Measurements from ENCODE around the gene CCDC78. TPM values are rescaled to one million over a fixed set of nuclear protein-coding genes. Genes with fewer than 3 reads are reported as not detected.

The CCDC78 gene
- total RNA-seq, 2 experiments from 2014 or later, result 4.6 to 5.7 TPM

DNA sequence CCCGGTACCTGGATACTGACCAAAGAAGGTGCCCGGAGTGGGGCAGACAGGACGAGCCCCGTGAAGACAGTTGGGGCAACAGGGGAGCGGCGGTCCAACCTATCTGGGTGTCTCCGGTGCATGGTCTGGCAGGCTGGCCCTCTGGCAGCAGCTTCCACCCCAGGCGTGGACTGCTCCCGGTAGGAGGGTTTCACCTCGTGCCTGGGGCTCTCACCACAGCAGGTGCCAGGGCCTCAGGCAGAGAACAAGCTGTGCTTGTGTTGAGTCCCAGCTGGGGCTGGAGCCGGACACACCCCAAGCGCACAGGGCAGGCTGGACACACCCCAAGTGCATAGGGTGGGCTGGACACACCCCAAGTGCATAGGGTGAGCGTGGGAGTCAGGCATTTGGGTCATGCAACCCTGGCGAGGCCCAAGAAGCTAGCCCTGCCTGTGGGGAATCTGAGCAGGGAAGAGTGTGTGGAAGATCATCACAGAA lies 19.1 kb downstream of the CCDC78 start:
- no peaks in the 10 kb centered on the region for H3K9me3 Mint-ChIP-seq
- no peaks in the 10 kb centered on the region for H3K36me3 Mint-ChIP-seq (ENCODE audit: low read depth)
- POLR2A ChIA-PET, result interaction anchor here (0.8 to 1.2 kb wide), 4 partner anchors 13 to 334 kb away, joined by 3 to 4 read pairs (median 3); no protein-coding TSS in a partner anchor
- no peaks in the 10 kb centered on the region for H3K4me1 Mint-ChIP-seq (ENCODE audit: low read depth)
- H3K27ac Mint-ChIP-seq, result no peak overlapping the region
- no peak overlapping the region for H3K4me3 Mint-ChIP-seq
- TF ChIP-seq, protein P1, sequence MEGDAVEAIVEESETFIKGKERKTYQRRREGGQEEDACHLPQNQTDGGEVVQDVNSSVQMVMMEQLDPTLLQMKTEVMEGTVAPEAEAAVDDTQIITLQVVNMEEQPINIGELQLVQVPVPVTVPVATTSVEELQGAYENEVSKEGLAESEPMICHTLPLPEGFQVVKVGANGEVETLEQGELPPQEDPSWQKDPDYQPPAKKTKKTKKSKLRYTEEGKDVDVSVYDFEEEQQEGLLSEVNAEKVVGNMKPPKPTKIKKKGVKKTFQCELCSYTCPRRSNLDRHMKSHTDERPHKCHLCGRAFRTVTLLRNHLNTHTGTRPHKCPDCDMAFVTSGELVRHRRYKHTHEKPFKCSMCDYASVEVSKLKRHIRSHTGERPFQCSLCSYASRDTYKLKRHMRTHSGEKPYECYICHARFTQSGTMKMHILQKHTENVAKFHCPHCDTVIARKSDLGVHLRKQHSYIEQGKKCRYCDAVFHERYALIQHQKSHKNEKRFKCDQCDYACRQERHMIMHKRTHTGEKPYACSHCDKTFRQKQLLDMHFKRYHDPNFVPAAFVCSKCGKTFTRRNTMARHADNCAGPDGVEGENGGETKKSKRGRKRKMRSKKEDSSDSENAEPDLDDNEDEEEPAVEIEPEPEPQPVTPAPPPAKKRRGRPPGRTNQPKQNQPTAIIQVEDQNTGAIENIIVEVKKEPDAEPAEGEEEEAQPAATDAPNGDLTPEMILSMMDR (IDR thresholded peaks at IDR 0.05), result no peak
- ATAC-seq (no peak), DNase-seq (no peak)
- intact Hi-C loops (cut with micrococcal nuclease), result no loop called here
- CTCF ChIA-PET, result interaction anchor here (1.0 to 11.9 kb wide), 5 partner anchors 9 to 396 kb away, joined by 3 to 207 read pairs (median 4); partner anchors contain the start of genes ANTKMT, CCDC78 and HAGHL
- H3K27me3 Mint-ChIP-seq, result peaks cover 54% of the 10 kb centered on the region

GRCh38 chr16:706189-707061 lies 19.8 kb downstream of the CCDC78 start:
- no peak overlapping the region for H3K27ac Mint-ChIP-seq
- POLR2A ChIA-PET, result interaction anchor here (0.8 to 1.2 kb wide), 4 partner anchors 14 to 335 kb away, joined by 3 to 4 read pairs (median 3); no protein-coding TSS in a partner anchor
- TF ChIP-seq, protein P1 (IDR thresholded peaks at IDR 0.05), result no peak
- no peak overlapping the region for H3K4me3 Mint-ChIP-seq
- CTCF ChIA-PET, result interaction anchor here (1.3 to 11.9 kb wide), 3 partner anchors 23 to 397 kb away, joined by 3 to 207 read pairs (median 4); partner anchors contain the start of genes ANTKMT, CCDC78 and HAGHL
- intact Hi-C loops (cut with micrococcal nuclease), result no loop called here
- H3K36me3 Mint-ChIP-seq (ENCODE audit: low read depth), result no peaks in the 10 kb centered on the region
- peaks cover 57% of the 10 kb centered on the region for H3K27me3 Mint-ChIP-seq
- ATAC-seq (no peak), DNase-seq (no peak)
- H3K9me3 Mint-ChIP-seq, result no peaks in the 10 kb centered on the region
- H3K4me1 Mint-ChIP-seq (ENCODE audit: low read depth), result no peaks in the 10 kb centered on the region

DNA sequence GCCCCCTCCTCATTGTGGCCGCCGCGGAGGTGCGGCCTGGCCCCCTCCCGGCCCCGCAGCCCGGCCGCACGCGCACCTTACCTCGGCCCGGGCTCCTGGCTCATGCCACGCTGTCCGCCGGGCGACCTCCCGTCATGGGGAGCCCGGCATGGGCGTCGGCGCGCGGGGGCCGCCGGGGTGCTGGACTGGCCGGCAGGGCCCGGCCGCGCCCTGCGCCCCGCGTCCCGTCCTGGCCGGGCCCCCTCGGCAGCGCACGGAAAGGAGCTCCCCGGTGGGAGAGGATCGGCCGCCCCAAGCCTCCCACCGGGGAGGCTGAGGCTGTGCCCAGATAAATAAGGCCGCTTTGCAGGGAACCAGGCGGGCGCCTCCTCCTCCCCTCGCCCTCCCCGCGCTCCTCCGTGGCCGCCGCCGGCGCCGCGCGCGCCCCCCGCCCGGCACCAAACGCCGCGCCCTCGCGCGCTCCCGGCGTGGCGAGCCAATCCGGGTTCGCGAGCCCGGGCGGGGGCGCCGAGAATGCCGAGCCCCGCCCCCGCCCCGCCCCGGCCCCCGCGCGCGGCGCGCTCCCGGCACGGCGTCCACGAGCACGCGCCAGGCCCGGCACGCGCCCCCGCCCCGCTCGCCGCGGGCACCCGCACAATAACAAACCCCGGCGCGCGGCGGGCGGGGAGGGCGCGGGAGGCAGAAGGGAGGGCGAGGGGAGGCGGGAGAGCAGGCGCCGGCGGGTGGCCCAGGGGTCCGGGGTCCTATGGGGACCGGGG lies 20.6 kb downstream of the CCDC78 start, which contains the start of gene FBXL16:
Gene FBXL16 (minus strand): TSS at position 371 of the 758 bp plus-strand sequence. CDS start 8,396 bp downstream, outside the sequence.
- intact Hi-C loops (cut with micrococcal nuclease), result no loop called here
- ChIA-PET POLR2A (no interaction called here), CTCF (no interaction called here)
- DNase-seq (no peak), ATAC-seq (no peak)
- no peak within 1 kb of the TSS for H3K4me3 Mint-ChIP-seq
- H3K27me3 Mint-ChIP-seq, result peaks cover 60% of the 10 kb centered on the region
- no peaks in the 10 kb centered on the region for H3K9me3 Mint-ChIP-seq
- H3K36me3 Mint-ChIP-seq (ENCODE audit: low read depth), result no peaks in the 10 kb centered on the region
- no peak within 1 kb of the TSS for H3K27ac Mint-ChIP-seq
- H3K4me1 Mint-ChIP-seq (ENCODE audit: low read depth), result peaks cover 2% of the 10 kb centered on the region
- TF ChIP-seq, protein P1 (IDR thresholded peaks at IDR 0.05), result no peak

GRCh38 chr16:704552-705380 lies 21.5 kb downstream of the CCDC78 start:
- H3K27ac Mint-ChIP-seq, result no peak overlapping the region
- no peak for DNase-seq
- H3K9me3 Mint-ChIP-seq, result no peaks in the 10 kb centered on the region
- ATAC-seq, result no peak
- ChIA-PET POLR2A (interaction anchor here (1.0 to 1.2 kb wide), 2 partner anchors 9 to 98 kb away, joined by 3 to 5 read pairs; no protein-coding TSS in a partner anchor), CTCF (interaction anchor here (0.9 to 2.1 kb wide), 4 partner anchors 8 to 17 kb away, joined by 3 to 13 read pairs (median 4); partner anchors contain the start of gene METRN)
- no peak overlapping the region for H3K4me3 Mint-ChIP-seq
- intact Hi-C loops (cut with micrococcal nuclease), result no loop called here
- H3K27me3 Mint-ChIP-seq, result peaks cover 58% of the 10 kb centered on the region
- TF ChIP-seq, protein P1 (IDR thresholded peaks at IDR 0.05), result no peak
- peaks cover 2% of the 10 kb centered on the region for H3K4me1 Mint-ChIP-seq (ENCODE audit: low read depth)
- no peaks in the 10 kb centered on the region for H3K36me3 Mint-ChIP-seq (ENCODE audit: low read depth)

Measured in activated CD8-positive, alpha-beta T cell treated with anti-CD3 and anti-CD28 coated beads for 36 hours (primary cell).